H1 (cell line): ENCODE measurements around the gene FKBP5. TPM values are rescaled to one million over a fixed set of nuclear protein-coding genes. Genes with fewer than 3 reads are reported as not detected.
A peak's percentile ranks its signal among the peaks of the same experiment; 100 is the strongest.

Source experiments
- CTCF ChIA-PET: fragments of 300-600 bp; sonication (Branson Sonifier 250); formaldehyde crosslinking; loops from one replicate; lab custom pipeline; 2021; ENCODE audit not compliant: partially characterized antibody; lab: Charles Lee
- POLR2A ChIA-PET: fragments of 300-600 bp; sonication (Branson Sonifier 250); formaldehyde crosslinking; loops from one replicate; lab custom pipeline; 2021; ENCODE audit warnings: inconsistent platforms; ENCODE audit not compliant: partially characterized antibody; lab: Charles Lee
- DNase-seq, 2 experiments: peaks; one replicate each; pipeline versions ENCODE4 v3.0.0 to v3.0.0-alpha.2; 2010 to 2022; ENCODE audit warnings: low spot score in 2 of 2, low read depth in 1 of 2, mixed read lengths in 1 of 2
- FAIRE-seq: peaks from 2 replicates; lab custom pipeline; 2011; peaks lifted over from hg19 to GRCh38; lab: Jason Lieb, UNC
- H2AFZ ChIP-seq: 2 replicates; pipeline ENCODE4 v1.8.1; 2012; ENCODE audit warnings: low read length, inconsistent platforms
- H2AK5ac ChIP-seq: 2 replicates; pipeline ENCODE4 v1.6.1; 2013; ENCODE audit warnings: low read depth, low read length
- H2BK120ac ChIP-seq: replicated peaks from 2 replicates; pipeline ENCODE3; 2013; ENCODE audit warnings: low read depth, low read length, inconsistent platforms
- H2BK12ac ChIP-seq: 2 replicates; pipeline ENCODE4 v1.6.1; 2013; ENCODE audit warnings: low read depth, low read length
- H2BK15ac ChIP-seq: 2 replicates; pipeline ENCODE4 v1.6.1; 2013; ENCODE audit warnings: low read length
- H2BK20ac ChIP-seq: 2 replicates; pipeline ENCODE4 v1.6.1; 2013; ENCODE audit warnings: low read length
- H2BK5ac ChIP-seq: 2 replicates; pipeline ENCODE4 v1.6.1; 2013; ENCODE audit warnings: low read depth, low read length
- H3K14ac ChIP-seq: 2 replicates; pipeline ENCODE4 v1.6.1; 2013; ENCODE audit warnings: inconsistent platforms; ENCODE audit not compliant: insufficient read length
- H3K18ac ChIP-seq: 2 replicates; pipeline ENCODE4 v1.6.1; 2013; ENCODE audit warnings: low read length; ENCODE audit errors: extremely low read depth
- H3K23ac ChIP-seq: 2 replicates; pipeline ENCODE4 v1.6.1; 2013; ENCODE audit warnings: inconsistent platforms; ENCODE audit not compliant: insufficient read length
- H3K23me2 ChIP-seq: 2 replicates; pipeline ENCODE4 v1.6.1; 2013; ENCODE audit warnings: low read depth, low read length
- H3K27ac ChIP-seq: 2 replicates; pipeline ENCODE4 v1.6.1; 2011; ENCODE audit warnings: low read depth, low read length, inconsistent platforms
- H3K27me3 ChIP-seq, 4 experiments: replicated peaks in 1 of 4; 1 replicate in 1 of 4; 2 replicates in 3 of 4; pipeline versions ENCODE4 v1.6.1 to v1.8.1; 2011 to 2013; ENCODE audit warnings: low read length in 3 of 4, mild to moderate bottlenecking in 3 of 4, inconsistent platforms in 2 of 4, mixed read lengths in 2 of 4, moderate library complexity in 1 of 4; ENCODE audit not compliant: control insufficient read depth in 3 of 4, insufficient read depth in 3 of 4; ENCODE audit errors: extremely low read depth in 1 of 4
- H3K36me3 ChIP-seq, 4 experiments: 2 replicates each; pipeline versions ENCODE4 v1.6.1 to v1.8.1; 2011 to 2013; ENCODE audit warnings: mild to moderate bottlenecking in 4 of 4, low read length in 3 of 4, moderate library complexity in 2 of 4, control low read depth in 1 of 4, inconsistent platforms in 1 of 4; ENCODE audit not compliant: insufficient read depth in 4 of 4, control insufficient read depth in 2 of 4
- H3K4ac ChIP-seq: replicated peaks from 2 replicates; pipeline ENCODE3; 2013; ENCODE audit warnings: low read length, low read depth, mixed read lengths, inconsistent platforms; ENCODE audit not compliant: insufficient read length
- H3K4me1 ChIP-seq, 4 experiments: replicated peaks in 1 of 4; 1 replicate in 1 of 4; 2 replicates in 3 of 4; pipeline versions ENCODE4 v1.6.1 to v1.8.1; 2011 to 2013; ENCODE audit warnings: low read length in 3 of 4, inconsistent platforms in 2 of 4, mixed read lengths in 1 of 4; ENCODE audit not compliant: insufficient read depth in 4 of 4, control insufficient read depth in 3 of 4
- H3K4me2 ChIP-seq, 2 experiments: 2 replicates each; pipeline versions ENCODE4 v1.6.1 to v1.8.1; 2011 to 2013; ENCODE audit warnings: low read depth in 2 of 2, low read length in 2 of 2, control low read depth in 1 of 2, inconsistent platforms in 1 of 2, mild to moderate bottlenecking in 1 of 2; ENCODE audit not compliant: insufficient read depth in 1 of 2
- H3K4me3 ChIP-seq, 4 experiments: fragments of 200-600, 300-600 bp in 1 of 4; sonication (generic), shearing (Covaris generic), sonication (Bioruptor Twin) in 1 of 4; 2 replicates each; pipeline versions ENCODE4 v1.5.1 to v1.8.1; 2011 to 2016; ENCODE audit warnings: low read length in 4 of 4, low read depth in 3 of 4, control low read depth in 2 of 4, inconsistent platforms in 2 of 4, mild to moderate bottlenecking in 2 of 4, mixed read lengths in 1 of 4, moderate library complexity in 1 of 4; ENCODE audit not compliant: insufficient read depth in 2 of 4; ENCODE audit errors: extremely low read depth in 1 of 4
- H3K56ac ChIP-seq: replicated peaks from 2 replicates; pipeline ENCODE3; 2013; ENCODE audit warnings: low read depth, mild to moderate bottlenecking, mixed read lengths, low read length, inconsistent platforms; ENCODE audit not compliant: insufficient read length
- H3K79me1 ChIP-seq: 2 replicates; pipeline ENCODE4 v1.6.1; 2013; ENCODE audit warnings: low read depth, low read length, control low read depth
- H3K79me2 ChIP-seq, 2 experiments: 2 replicates each; pipeline versions ENCODE4 v1.6.1 to v1.8.1; 2012 to 2013; ENCODE audit warnings: low read length in 2 of 2, mild to moderate bottlenecking in 2 of 2, inconsistent platforms in 1 of 2; ENCODE audit not compliant: insufficient read depth in 2 of 2, control insufficient read depth in 1 of 2
- H3K9ac ChIP-seq, 4 experiments: replicated peaks in 1 of 4; 1 replicate in 1 of 4; 2 replicates in 3 of 4; pipeline versions ENCODE4 v1.6.1 to v1.8.1; 2011 to 2013; ENCODE audit warnings: low read depth in 3 of 4, low read length in 3 of 4, control low read depth in 2 of 4, mild to moderate bottlenecking in 2 of 4, moderate library complexity in 2 of 4, inconsistent platforms in 1 of 4; ENCODE audit errors: extremely low read depth in 1 of 4
- H3K9me3 ChIP-seq, 2 experiments: 2 replicates each; pipeline versions ENCODE4 v1.6.1 to v1.8.1; 2012 to 2013; ENCODE audit warnings: mild to moderate bottlenecking in 2 of 2, moderate library complexity in 2 of 2, control low read depth in 1 of 2, inconsistent platforms in 1 of 2, low read depth in 1 of 2, low read length in 1 of 2, mixed read lengths in 1 of 2; ENCODE audit not compliant: insufficient read depth in 2 of 2
- H4K20me1 ChIP-seq, 2 experiments: replicated peaks in 1 of 2; 2 replicates each; pipeline versions ENCODE3 to v1.8.1; 2011 to 2013; ENCODE audit warnings: inconsistent platforms in 2 of 2, low read length in 2 of 2, mild to moderate bottlenecking in 1 of 2; ENCODE audit not compliant: insufficient read depth in 2 of 2, control insufficient read depth in 1 of 2
- H4K5ac ChIP-seq: 2 replicates; pipeline ENCODE4 v1.6.1; 2013; ENCODE audit warnings: low read length, low read depth, mixed read lengths, inconsistent platforms; ENCODE audit not compliant: insufficient read length
- H4K8ac ChIP-seq: 2 replicates; pipeline ENCODE4 v1.8.0; 2013; ENCODE audit warnings: mild to moderate bottlenecking, moderate library complexity, low read length, inconsistent platforms; ENCODE audit not compliant: insufficient read depth; ENCODE audit errors: extremely low read depth
- H4K91ac ChIP-seq: replicated peaks from 2 replicates; pipeline ENCODE3; 2013; ENCODE audit warnings: low read length, mixed read lengths, inconsistent platforms; ENCODE audit not compliant: insufficient read length
- BACH1 ChIP-seq: IDR thresholded peaks from 2 replicates; pipeline ENCODE4 v1.6.1; 2012; ENCODE audit warnings: low read length, improper control_type of control experiment
- BCL11A ChIP-seq, 2 experiments: IDR thresholded peaks; one replicate each; pipeline ENCODE4 v1.6.1; 2011; ENCODE audit warnings: low read depth in 2 of 2, low read length in 2 of 2, mild to moderate bottlenecking in 2 of 2
- CBX5 ChIP-seq: fragments of 300-800, 300-1000 bp; sonication (generic); IDR thresholded peaks from 2 replicates; pipeline ENCODE4 v1.7.1; 2016; ENCODE audit warnings: antibody characterized with exemption, low read length, low read depth
- EGR1 ChIP-seq: IDR thresholded peaks from 2 replicates; pipeline ENCODE4 v1.6.1; 2011; ENCODE audit warnings: low read depth, low read length, borderline replicate concordance
- GABPA ChIP-seq: IDR thresholded peaks from 2 replicates; pipeline ENCODE4 v1.6.1; 2011; ENCODE audit warnings: mild to moderate bottlenecking, low read length, moderate library complexity, borderline replicate concordance; ENCODE audit not compliant: insufficient read depth
- GTF2F1 ChIP-seq: IDR thresholded peaks from 2 replicates; pipeline ENCODE4 v1.6.1; 2012; ENCODE audit warnings: low read depth, low read length, improper control_type of control experiment, borderline replicate concordance
- HDAC6 ChIP-seq: IDR thresholded peaks from one replicate; pipeline ENCODE4 v1.7.1; 2012; ENCODE audit warnings: low read depth, mild to moderate bottlenecking, inconsistent platforms, low read length, moderate library complexity
- KDM4A ChIP-seq: IDR thresholded peaks from one replicate; pipeline ENCODE4 v1.7.1; 2012; ENCODE audit warnings: low read depth, mild to moderate bottlenecking, moderate library complexity, low read length, inconsistent platforms; ENCODE audit not compliant: severe bottlenecking
- NANOG ChIP-seq: IDR thresholded peaks from 2 replicates; pipeline ENCODE4 v1.6.1; 2011; ENCODE audit warnings: low read length, low read depth, mild to moderate bottlenecking, inconsistent platforms; ENCODE audit not compliant: insufficient read depth, poor library complexity, severe bottlenecking
- RNF2 ChIP-seq: fragments of 200-900, 300-1000 bp; sonication (generic); IDR thresholded peaks from 2 replicates; pipeline ENCODE4 v1.7.1; 2016; ENCODE audit warnings: borderline replicate concordance, low read depth, mild to moderate bottlenecking, antibody characterized with exemption, low read length; ENCODE audit not compliant: poor library complexity, severe bottlenecking; ENCODE audit errors: missing control alignments
- RXRA ChIP-seq: IDR thresholded peaks from 2 replicates; pipeline ENCODE4 v1.6.1; 2011; ENCODE audit warnings: low read depth, mild to moderate bottlenecking, low read length, moderate library complexity; ENCODE audit not compliant: insufficient read depth
- SIX5 ChIP-seq: IDR thresholded peaks from 2 replicates; pipeline ENCODE4 v1.6.1; 2011; ENCODE audit warnings: mild to moderate bottlenecking, low read depth, low read length
- TAF7 ChIP-seq: optimal IDR thresholded peaks from 2 replicates; pipeline ENCODE3; 2011; ENCODE audit warnings: low read depth, mild to moderate bottlenecking, inconsistent platforms, low read length, moderate library complexity, borderline replicate concordance
- YY1 ChIP-seq: IDR thresholded peaks from 2 replicates; pipeline ENCODE4 v1.6.1; 2011; ENCODE audit warnings: low read depth, mild to moderate bottlenecking, low read length
- WGBS, 2 experiments: shearing (Covaris generic) in 1 of 2; methylation state at CpG; one replicate each; pipeline versions ENCODE4 v1.1.6 to v1.1.7; 2013 to 2015; ENCODE audit warnings: low lambda C conversion rate in 2 of 2, mixed read lengths in 2 of 2, inconsistent platforms in 1 of 2, low coverage in 1 of 2, missing lambda C conversion rate in 1 of 2; ENCODE audit not compliant: insufficient replicate concordance in 2 of 2, insufficient coverage in 1 of 2, insufficient read length in 1 of 2; ENCODE audit errors: extremely low coverage in 1 of 2, missing lambda C conversion rate in 1 of 2; 5-methylcytosine and 5-hydroxymethylcytosine counted together
- polyA plus RNA-seq, 7 experiments: library from polyadenylated mRNA; depleted of rRNA in 3 of 7; stranded (reverse) in 5 of 7; unstranded in 2 of 7; fragments of >200 nt in 5 of 7; fragments of 200-250 nt in 2 of 7; gene quantifications; 1 replicate in 5 of 7; 2 replicates in 1 of 7; 4 replicates in 1 of 7; pipeline versions ENCODE4 v1.2.1 to v1.2.3, GENCODE V29; 2011 to 2013; ENCODE audit warnings: missing spikeins in 2 of 7, mixed read lengths in 2 of 7
- total RNA-seq: library from RNA; stranded (reverse); fragmentation: NEBNext Ultra II Directional; extraction: Animal tissue kit (Norgen Biotek cat#: 25700); gene quantifications from 2 replicates; pipeline ENCODE4 v1.2.1, GENCODE V29; 2021

FKBP5 gene
- total and polyA plus RNA-seq, 2 of the 8 experiments (the other 6 are each of a cell fraction or from before 2014, with no cell fraction given): 14.3 to 40.4 TPM

GRCh38 chr6:35541836-35542235 is 146.9 kb downstream of the FKBP5 start:
- Histone ChIP-seq H2BK20ac (no peak overlapping the region), H3K4me3 (no peak overlapping the region), H3K79me1 (no peaks in the 10 kb centered on the region), H4K5ac (no peak overlapping the region), H3K4me2 (no peak overlapping the region), H2BK5ac (no peak overlapping the region), H3K56ac (no peak overlapping the region), H3K23me2 (no peaks in the 10 kb centered on the region; the same call in 1 of the 2 replicates), H4K8ac (no peak overlapping the region), H2BK120ac (no peak overlapping the region), H3K4ac (no peak overlapping the region), H3K18ac (no peak overlapping the region), H2AK5ac (no peak overlapping the region), H3K9ac (no peak overlapping the region), H3K9me3 (no peaks in the 10 kb centered on the region), H2AFZ (peak overlapping the region; percentile 41), H3K79me2 (no peaks in the 10 kb centered on the region), H3K27me3 (no peaks in the 10 kb centered on the region), H4K91ac (no peak overlapping the region), H3K27ac (no peak overlapping the region), H2BK15ac (no peak overlapping the region), H2BK12ac (peak overlapping the region; percentile 6; the same call in 1 of the 2 replicates), H3K23ac (no peak overlapping the region), H3K36me3 (no peaks in the 10 kb centered on the region), H3K4me1 (peaks cover 0 to 12% (median 5%) of the 10 kb centered on the region in 4 experiments; a peak in 6 of 7 replicates), H3K14ac (no peak overlapping the region), H4K20me1 (no peaks in the 10 kb centered on the region)
- CTCF ChIA-PET: interaction anchor here (0.6 to 32.2 kb wide), 3 partner anchors 4 to 739 kb away, joined by 3 to 521 read pairs (median 521); no protein-coding TSS in a partner anchor
- POLR2A ChIA-PET: interaction anchor here (0.9 to 1.1 kb wide), 2 partner anchors 12 to 44 kb away, joined by 3 to 8 read pairs; partner anchors contain the start of gene TEAD3
- DNase-seq (no peak), FAIRE-seq (no peak)
- WGBS, 2 experiments: 86% methylated on average over 2 of the region's 2 CpGs; no CpG with 5 or more reads in 1 of the 2 experiments
- TF ChIP-seq SIX5 (no peak), KDM4A (no peak), CBX5 (no peak), BACH1 (no peak), NANOG (no peak), HDAC6 (no peak), RNF2 (no peak), GABPA (no peak), RXRA (no peak), YY1 (no peak), BCL11A (IDR thresholded peaks at IDR 0.05; ENCODE audit: low read depth in 2 of 2, low read length in 2 of 2) (no peak), TAF7 (no peak), EGR1 (no peak), GTF2F1 (no peak)
